AG09319 (cell line): ENCODE measurements around the gene RPL10.
A peak's percentile ranks its signal among the peaks of the same experiment; 100 is the strongest.
"Not testable (repeated sequence)": the region's sequence is repeated elsewhere in the genome, so short reads cannot be mapped to it uniquely, and the experiment has no call there.

Experiments used
- DNase-seq: peaks from one replicate; pipeline ENCODE4 v3.0.0-alpha.2; 2010; ENCODE audit warnings: low read depth; ENCODE audit errors: extremely low read depth
- TF ChIP-seq, protein P1 (sequence below): IDR thresholded peaks from 2 replicates; pipeline ENCODE4 v1.5.1; 2011; ENCODE audit warnings: low read depth, mild to moderate bottlenecking, inconsistent platforms, low read length, moderate library complexity

RPL10 gene

DNA sequence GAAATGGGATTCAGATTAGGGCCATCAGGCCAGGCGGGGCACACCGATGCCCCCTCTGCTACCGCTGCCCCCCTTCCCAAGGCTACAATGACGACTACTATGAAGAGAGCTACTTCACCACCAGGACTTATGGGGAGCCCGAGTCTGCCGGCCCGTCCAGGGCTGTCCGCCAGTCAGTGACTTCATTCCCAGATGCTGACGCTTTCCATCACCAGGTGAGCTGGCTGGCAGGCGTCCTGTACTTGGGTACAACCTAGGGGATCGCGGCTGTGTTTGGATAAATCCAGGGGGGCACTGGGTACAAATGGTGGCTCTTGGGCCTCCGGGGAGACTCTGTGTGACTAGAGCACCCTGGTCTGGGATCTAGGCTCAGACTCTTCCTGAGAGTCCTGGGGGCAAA, 18.0 kb upstream of the RPL10 start:
- TF ChIP-seq, protein P1, sequence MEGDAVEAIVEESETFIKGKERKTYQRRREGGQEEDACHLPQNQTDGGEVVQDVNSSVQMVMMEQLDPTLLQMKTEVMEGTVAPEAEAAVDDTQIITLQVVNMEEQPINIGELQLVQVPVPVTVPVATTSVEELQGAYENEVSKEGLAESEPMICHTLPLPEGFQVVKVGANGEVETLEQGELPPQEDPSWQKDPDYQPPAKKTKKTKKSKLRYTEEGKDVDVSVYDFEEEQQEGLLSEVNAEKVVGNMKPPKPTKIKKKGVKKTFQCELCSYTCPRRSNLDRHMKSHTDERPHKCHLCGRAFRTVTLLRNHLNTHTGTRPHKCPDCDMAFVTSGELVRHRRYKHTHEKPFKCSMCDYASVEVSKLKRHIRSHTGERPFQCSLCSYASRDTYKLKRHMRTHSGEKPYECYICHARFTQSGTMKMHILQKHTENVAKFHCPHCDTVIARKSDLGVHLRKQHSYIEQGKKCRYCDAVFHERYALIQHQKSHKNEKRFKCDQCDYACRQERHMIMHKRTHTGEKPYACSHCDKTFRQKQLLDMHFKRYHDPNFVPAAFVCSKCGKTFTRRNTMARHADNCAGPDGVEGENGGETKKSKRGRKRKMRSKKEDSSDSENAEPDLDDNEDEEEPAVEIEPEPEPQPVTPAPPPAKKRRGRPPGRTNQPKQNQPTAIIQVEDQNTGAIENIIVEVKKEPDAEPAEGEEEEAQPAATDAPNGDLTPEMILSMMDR = no peak
- DNase-seq = no peak

DNA sequence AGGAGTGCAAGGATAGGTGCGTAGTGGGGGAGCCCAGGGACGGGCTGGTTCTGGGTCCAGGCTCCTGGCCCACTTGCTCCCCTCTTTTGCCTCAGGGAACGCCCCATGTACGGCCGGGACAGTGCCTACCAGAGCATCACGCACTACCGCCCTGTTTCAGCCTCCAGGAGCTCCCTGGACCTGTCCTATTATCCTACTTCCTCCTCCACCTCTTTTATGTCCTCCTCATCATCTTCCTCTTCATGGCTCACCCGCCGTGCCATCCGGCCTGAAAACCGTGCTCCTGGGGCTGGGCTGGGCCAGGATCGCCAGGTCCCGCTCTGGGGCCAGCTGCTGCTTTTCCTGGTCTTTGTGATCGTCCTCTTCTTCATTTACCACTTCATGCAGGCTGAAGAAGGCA, 17.4 kb upstream of the RPL10 start:
- TF ChIP-seq, protein P1 = no peak
- DNase-seq = no peak

DNA sequence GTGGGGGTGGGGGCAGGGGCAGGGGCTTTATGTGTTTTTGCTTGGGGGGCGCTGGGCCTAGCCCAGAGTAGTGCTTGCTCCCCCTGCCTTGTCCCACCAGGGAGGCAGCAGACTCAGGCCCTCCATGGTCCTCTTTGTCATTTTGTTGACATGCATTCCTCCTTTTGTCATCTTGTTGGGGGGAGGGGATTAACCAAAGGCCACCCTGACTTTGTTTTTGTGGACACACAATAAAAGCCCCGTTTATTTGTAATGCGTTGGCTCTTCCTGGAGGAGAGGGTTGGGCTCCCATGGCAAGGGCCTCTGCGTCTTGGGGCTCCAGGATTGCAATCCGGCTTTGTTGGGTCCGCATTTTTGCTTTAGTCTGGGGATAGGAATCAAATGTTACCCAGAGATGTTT, 16.9 kb upstream of the RPL10 start:
- TF ChIP-seq, protein P1 = no peak
- no peak for DNase-seq

DNA sequence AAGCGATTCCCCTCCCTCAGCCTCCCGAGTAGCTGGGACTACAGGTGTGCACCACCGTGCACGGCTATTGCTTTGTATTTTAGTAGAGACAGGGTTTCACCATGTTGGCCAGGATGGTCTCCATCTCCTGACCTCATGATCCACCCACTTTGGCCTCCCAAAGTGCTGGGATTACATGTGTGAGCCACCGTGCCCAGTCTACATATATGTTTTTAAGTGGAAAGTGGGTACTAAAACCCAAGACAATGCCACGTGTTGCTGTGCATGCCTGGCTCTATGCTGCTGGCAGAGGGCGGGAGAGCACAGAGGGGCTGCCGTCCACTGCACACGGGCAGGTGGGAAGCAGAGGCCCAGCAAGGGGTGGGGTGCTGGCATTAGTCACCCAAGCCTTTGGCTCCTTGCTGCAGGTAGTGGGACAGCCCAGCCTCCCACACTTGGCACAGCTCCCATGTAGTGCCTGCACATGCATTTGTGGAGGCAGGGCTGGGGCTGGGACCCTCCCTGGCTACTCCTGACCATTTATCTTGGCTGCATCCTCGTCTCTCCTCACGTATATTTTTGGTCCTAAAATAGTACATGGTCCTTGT, 15.6 kb upstream of the RPL10 start:
- TF ChIP-seq, protein P1 = no peak

DNA sequence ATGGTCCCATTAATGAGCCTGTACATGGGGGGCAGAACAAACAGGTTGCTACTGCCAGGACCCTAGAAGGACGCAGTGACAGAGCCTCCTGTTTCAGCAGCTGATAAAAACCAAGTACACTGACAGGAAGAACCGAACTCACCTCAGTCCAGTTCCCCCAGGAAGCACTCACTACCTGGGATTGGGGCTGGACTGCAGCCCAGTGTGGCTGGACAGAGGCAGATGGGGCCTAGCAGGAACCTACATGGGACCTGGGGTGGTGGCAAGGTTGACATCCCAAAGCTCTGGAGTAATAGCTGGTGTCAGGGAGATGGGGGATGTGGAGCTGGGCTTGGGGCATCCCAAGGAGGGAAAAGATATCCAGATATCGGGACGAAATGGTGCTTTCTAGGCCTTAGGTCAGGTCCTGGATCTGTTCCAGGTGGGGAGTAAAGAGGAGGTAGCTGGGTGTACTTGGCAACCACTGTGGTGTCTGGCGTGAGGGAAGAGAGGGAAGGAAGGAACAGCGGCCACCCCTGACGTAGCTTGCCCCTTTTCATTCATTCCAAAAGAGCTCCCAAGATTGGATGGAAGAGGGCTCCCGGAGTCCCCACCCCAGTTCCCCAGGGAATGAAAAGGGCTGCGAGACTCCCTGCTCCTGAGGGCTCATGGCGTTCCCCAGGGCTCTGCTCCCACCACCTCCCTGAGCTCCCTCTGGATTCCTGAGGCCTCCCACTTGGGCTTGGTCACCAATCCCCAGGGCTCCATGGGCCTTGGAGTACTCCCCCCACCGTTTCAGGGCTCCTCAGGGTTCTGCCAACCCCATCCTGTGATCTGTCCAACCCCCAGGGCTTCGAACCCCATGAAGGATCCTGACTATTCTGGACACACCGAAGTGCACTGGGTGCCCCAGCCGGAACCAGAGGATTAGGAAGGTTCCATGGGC, 14.6 kb upstream of the RPL10 start:
- DNase-seq = no peak
- TF ChIP-seq, protein P1 = no peak

More for the DNA sequence above, 15.6 kb upstream of the RPL10 start:
- no peak for DNase-seq

DNA sequence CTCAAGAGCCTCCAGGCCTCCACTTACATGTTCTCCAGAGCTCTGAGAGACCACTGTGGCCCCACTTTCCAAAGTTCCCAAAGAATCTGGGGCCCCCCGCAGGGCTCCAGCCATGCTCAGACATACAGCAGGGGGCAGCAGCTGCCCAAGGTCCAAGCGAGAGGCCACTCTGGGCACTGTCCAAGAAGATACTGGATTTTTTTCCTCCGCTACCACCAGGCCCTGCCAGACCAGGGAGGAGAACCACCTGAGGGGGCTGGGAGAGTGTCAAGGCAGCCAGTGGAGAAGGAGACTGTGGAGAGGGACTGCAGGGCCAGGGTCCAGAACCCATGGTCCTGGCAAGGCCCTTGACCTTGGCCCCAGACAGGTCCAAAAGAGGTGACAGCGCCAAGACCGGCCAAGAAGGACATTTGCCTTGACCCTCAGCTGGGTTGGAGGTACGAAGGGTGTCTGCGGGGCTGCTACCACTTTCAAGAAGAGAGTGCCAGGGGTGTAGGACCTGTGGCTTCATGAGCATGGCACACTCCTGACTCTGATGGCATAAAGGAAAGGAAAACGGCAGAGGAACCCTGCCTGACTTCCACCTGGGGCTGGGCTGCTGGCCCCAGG, 13.8 kb upstream of the RPL10 start:
- DNase-seq = no peak
- TF ChIP-seq, protein P1 = peak; percentile 35

DNA sequence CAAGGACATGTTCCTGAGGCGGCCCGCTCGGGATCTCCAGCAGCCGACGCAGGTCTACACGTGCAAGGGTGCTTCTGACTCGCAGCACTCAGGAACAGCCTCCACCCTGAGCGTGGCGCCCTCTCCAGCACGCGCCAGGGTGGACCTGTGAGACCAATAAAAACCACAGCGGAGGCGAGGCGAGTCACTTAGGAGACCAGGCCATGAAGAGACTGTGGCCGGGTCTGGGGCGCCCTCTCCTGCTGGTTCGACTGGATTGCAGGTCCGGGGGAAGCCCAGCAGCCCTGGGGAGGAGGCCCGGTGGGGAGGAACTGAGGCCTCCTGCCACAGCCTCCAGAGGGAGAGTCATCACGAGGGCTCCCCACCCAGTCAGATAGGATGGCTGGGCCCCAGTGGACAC, 10.1 kb upstream of the RPL10 start:
- not testable (repeated sequence) for DNase-seq

DNA sequence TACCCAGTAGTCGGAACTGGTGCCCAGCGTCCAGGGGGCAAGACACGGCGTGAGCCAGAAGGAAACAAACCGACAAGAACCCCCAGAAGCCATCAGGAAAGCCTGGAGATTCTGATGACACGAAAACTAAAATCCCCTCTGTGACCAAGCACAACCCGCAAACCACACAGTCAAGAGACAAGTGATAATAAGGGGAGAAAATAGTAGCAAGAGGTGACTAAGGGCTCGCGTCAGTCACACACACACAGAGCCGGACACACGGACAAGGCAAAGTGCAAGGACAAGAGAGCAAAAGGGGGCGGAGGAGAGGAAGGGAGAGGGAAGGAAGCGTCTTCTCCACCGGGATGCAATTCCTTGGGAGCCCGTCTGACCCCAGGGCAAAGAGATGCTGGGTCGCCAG, 9.5 kb upstream of the RPL10 start:
- DNase-seq = not testable (repeated sequence)

DNA sequence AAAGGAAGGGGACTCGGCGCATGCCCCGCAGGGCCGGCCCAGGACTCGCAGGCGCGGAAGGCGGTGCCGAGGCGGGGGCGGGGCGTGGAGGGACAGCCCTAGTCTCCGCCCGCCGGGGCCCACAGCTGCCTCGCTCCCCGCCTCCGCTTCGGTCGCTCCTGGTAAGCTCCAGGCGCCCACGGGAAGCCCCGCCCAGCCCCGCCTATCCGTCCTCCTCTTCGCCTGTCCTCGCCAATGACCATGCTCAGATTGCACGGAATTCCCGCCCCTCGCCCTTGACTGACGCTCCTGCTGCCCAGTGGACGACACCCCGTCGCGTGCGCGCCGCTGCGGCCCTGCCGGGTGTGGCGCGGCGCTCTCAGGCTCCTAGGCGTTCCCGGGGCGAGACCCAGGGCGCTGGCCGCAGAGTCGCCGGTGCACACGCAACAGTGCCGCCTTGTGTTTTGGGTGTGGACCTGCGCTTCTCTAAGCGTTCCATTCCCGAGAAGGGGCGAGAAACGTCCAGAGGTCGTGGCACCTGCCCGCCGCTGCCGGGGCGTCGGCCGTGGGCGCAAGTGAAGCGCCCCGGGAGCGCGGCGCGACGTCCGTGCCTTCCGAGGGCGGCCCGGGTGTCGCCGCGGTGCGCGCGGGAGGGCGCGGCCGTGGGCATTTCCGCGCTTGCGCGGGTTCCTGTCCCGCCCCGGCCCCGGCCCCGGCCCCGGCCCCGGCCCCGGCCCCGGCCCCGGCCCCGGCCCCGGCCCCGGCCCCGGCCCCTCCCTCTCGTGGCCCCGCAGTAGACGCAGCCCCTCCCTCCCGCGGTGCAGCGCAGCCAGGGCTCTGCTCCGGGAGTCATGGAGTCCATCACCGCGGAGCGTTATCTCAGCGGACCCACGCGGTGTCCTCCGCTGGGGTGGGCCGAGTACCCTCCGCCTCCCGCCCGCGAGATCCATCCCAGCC, 8.1 kb upstream of the RPL10 start:
- not testable (repeated sequence) for DNase-seq

DNA sequence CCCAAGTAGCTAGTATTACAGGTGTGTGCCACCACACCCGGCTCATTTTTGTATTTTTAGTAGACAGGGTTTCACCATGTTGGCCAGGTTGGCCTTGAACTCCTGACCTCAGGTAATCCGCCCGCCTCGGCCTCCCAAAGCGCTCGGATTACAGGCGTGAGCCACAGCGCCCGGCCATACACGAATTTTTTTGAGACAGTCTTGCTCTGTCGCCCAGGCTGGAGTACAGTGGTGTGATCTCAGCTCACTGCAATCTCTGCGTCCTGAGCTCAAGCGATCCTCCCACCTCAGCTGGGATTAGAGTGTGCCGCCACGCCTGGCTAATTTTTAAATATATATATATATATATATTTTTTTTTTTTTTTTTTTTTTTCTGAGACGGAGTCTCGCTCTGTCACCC, 1.8 kb upstream of the RPL10 start:
- DNase-seq = not testable (repeated sequence)
